GM23338 (cell line): Measurements from ENCODE around the gene TRAF3. TPM values are rescaled to one million over a fixed set of nuclear protein-coding genes. Genes with fewer than 3 reads are reported as not detected.

Source experiments
- ATAC-seq: fragments of 200-7000 bp; cut with Tn5 transposase; 3 replicates; pipeline ENCODE4 v1.9.1; 2020
- DNase-seq: peaks from one replicate; pipeline ENCODE4 v3.0.0-alpha.2; 2015; ENCODE audit warnings: low spot score
- H2AFZ ChIP-seq: fragments of 200-600 bp; sonication (generic); 2 replicates; pipeline ENCODE4 v1.8.0; 2016; ENCODE audit warnings: antibody characterized with exemption, mild to moderate bottlenecking, moderate library complexity
- H3F3A ChIP-seq: fragments of 200-600 bp; sonication (generic); replicated peaks from 2 replicates; pipeline ENCODE4 v1.8.0; 2017; ENCODE audit warnings: antibody characterized with exemption, mixed run types, low read depth
- H3K27ac ChIP-seq: fragments of 200-600 bp; sonication (generic); 2 replicates; pipeline ENCODE4 v1.6.1; 2016; ENCODE audit warnings: low read depth
- H3K27me3 ChIP-seq: fragments of 200-600 bp; sonication (generic); 2 replicates; pipeline ENCODE4 v1.8.0; 2016; ENCODE audit warnings: mild to moderate bottlenecking, mixed run types, moderate library complexity; ENCODE audit not compliant: insufficient read depth
- H3K36me3 ChIP-seq: fragments of 200-600 bp; sonication (generic); 2 replicates; pipeline ENCODE4 v1.8.0; 2016; ENCODE audit warnings: mild to moderate bottlenecking; ENCODE audit not compliant: insufficient read depth
- H3K4me1 ChIP-seq: fragments of 200-600 bp; sonication (generic); 2 replicates; pipeline ENCODE4 v1.8.0; 2016; ENCODE audit warnings: mild to moderate bottlenecking, moderate library complexity; ENCODE audit not compliant: insufficient read depth
- H3K4me2 ChIP-seq: fragments of 200-600 bp; sonication (generic); 2 replicates; pipeline ENCODE4 v1.7.1; 2017; ENCODE audit warnings: mixed run types
- H3K4me3 ChIP-seq: fragments of 200-600 bp; sonication (generic); 2 replicates; pipeline ENCODE4 v1.6.1; 2016; ENCODE audit warnings: mixed run types
- H3K79me2 ChIP-seq: fragments of 200-600 bp; sonication (generic); replicated peaks from 2 replicates; pipeline ENCODE4 v1.8.0; 2017; ENCODE audit warnings: mild to moderate bottlenecking; ENCODE audit not compliant: insufficient read depth
- H3K9me2 ChIP-seq: fragments of 200-600 bp; sonication (generic); 2 replicates; pipeline ENCODE4 v1.8.0; 2017; ENCODE audit not compliant: insufficient read depth
- H4K20me1 ChIP-seq: fragments of 200-600 bp; sonication (generic); replicated peaks from 2 replicates; pipeline ENCODE4 v1.8.0; 2017; ENCODE audit warnings: mild to moderate bottlenecking; ENCODE audit not compliant: insufficient read depth
- H3K27ac Mint-ChIP-seq: 2 replicates; pipeline ENCODE4 v1.8.0; 2020; ENCODE audit warnings: inconsistent platforms, mild to moderate bottlenecking, moderate library complexity, mixed read lengths
- H3K27me3 Mint-ChIP-seq: 3 replicates; pipeline ENCODE4 v1.8.0; 2022; ENCODE audit warnings: low read depth, mild to moderate bottlenecking, moderate library complexity, mixed read lengths, inconsistent platforms; ENCODE audit not compliant: insufficient read depth, poor library complexity
- H3K36me3 Mint-ChIP-seq: 3 replicates; pipeline ENCODE4 v1.8.0; 2021; ENCODE audit warnings: low read depth, mild to moderate bottlenecking, inconsistent platforms, moderate library complexity, mixed read lengths
- H3K4me1 Mint-ChIP-seq: 3 replicates; pipeline ENCODE4 v1.8.0; 2020; ENCODE audit warnings: mild to moderate bottlenecking, inconsistent platforms, mixed read lengths
- H3K4me3 Mint-ChIP-seq: 3 replicates; pipeline ENCODE4 v1.8.0; 2021; ENCODE audit warnings: moderate library complexity, mild to moderate bottlenecking, inconsistent platforms, mixed read lengths
- H3K9me3 Mint-ChIP-seq: 3 replicates; pipeline ENCODE4 v1.8.0; 2020; ENCODE audit warnings: moderate library complexity, mild to moderate bottlenecking, inconsistent platforms, mixed read lengths
- CREB1 ChIP-seq: fragments of 250-450 bp; sonication (Bioruptor Pico); IDR thresholded peaks from 2 replicates; pipeline ENCODE4 v1.5.0; 2020; ENCODE audit warnings: low read depth, mild to moderate bottlenecking, moderate library complexity
- CTCF ChIP-seq, 2 experiments: fragments of 200-600 bp in 1 of 2; sonication (generic) in 1 of 2; conservative IDR thresholded peaks; 2 replicates each; pipeline versions ENCODE4 v1.5.1 to v1.6.1; 2016 to 2017; ENCODE audit warnings: antibody characterized with exemption in 2 of 2, low read depth in 2 of 2, mild to moderate bottlenecking in 2 of 2, moderate library complexity in 1 of 2
- EZH2 ChIP-seq: fragments of 200-600 bp; sonication (generic); IDR thresholded peaks from one replicate; pipeline ENCODE4 v1.8.0; 2017; ENCODE audit warnings: antibody characterized with exemption, mild to moderate bottlenecking, low read depth; ENCODE audit not compliant: unreplicated experiment
- EZH2phosphoT487 ChIP-seq: fragments of 200-600 bp; sonication (generic); IDR thresholded peaks from one replicate; pipeline ENCODE4 v1.8.1; 2018; ENCODE audit warnings: antibody characterized with exemption; ENCODE audit not compliant: unreplicated experiment
- JUNB ChIP-seq: IDR thresholded peaks from one replicate; pipeline ENCODE4 v1.6.1; 2016; ENCODE audit warnings: antibody characterized with exemption; ENCODE audit not compliant: unreplicated experiment
- NANOG ChIP-seq: IDR thresholded peaks from 2 replicates; pipeline ENCODE4 v1.6.1; 2016; ENCODE audit warnings: antibody characterized with exemption, borderline replicate concordance
- POLR2AphosphoS5 ChIP-seq: IDR thresholded peaks from 2 replicates; pipeline ENCODE4 v1.6.1; 2016; ENCODE audit warnings: antibody characterized with exemption, low read depth
- REST ChIP-seq: IDR thresholded peaks from one replicate; pipeline ENCODE4 v1.6.1; 2018; ENCODE audit warnings: antibody characterized with exemption; ENCODE audit not compliant: unreplicated experiment
- ZNF114 ChIP-seq: fragments of 250-450 bp; sonication (Bioruptor Pico); IDR thresholded peaks from 2 replicates; pipeline ENCODE4 v1.5.0; 2020; ENCODE audit warnings: mild to moderate bottlenecking, moderate library complexity
- ZNF331 ChIP-seq: fragments of 250-450 bp; sonication (Bioruptor Pico); IDR thresholded peaks from 2 replicates; pipeline ENCODE4 v1.5.0; 2020; ENCODE audit warnings: low read depth, mild to moderate bottlenecking, moderate library complexity
- polyA plus RNA-seq: library from polyadenylated mRNA; unstranded; fragments of >200 nt; fragmentation: Nextera tagmentation; extraction: Ambion mirVana; gene quantifications from 2 replicates; pipeline ENCODE4 v1.2.1, GENCODE V29; 2016
- total RNA-seq: library from RNA; depleted of rRNA; stranded (reverse); fragments of >200 nt; shearing (Covaris generic); gene quantifications from 2 replicates; pipeline ENCODE4 v1.2.3, GENCODE V29; 2014
- TF ChIP-seq, protein P1 (sequence below): fragments of 250-450 bp; sonication (Bioruptor Pico); IDR thresholded peaks from 2 replicates; pipeline ENCODE4 v1.5.0; 2020; ENCODE audit warnings: mild to moderate bottlenecking, moderate library complexity

The TRAF3 gene
- total and polyA plus RNA-seq, 2 experiments from 2014 or later = 3.7 to 9.3 TPM

- TF ChIP-seq, protein P1, sequence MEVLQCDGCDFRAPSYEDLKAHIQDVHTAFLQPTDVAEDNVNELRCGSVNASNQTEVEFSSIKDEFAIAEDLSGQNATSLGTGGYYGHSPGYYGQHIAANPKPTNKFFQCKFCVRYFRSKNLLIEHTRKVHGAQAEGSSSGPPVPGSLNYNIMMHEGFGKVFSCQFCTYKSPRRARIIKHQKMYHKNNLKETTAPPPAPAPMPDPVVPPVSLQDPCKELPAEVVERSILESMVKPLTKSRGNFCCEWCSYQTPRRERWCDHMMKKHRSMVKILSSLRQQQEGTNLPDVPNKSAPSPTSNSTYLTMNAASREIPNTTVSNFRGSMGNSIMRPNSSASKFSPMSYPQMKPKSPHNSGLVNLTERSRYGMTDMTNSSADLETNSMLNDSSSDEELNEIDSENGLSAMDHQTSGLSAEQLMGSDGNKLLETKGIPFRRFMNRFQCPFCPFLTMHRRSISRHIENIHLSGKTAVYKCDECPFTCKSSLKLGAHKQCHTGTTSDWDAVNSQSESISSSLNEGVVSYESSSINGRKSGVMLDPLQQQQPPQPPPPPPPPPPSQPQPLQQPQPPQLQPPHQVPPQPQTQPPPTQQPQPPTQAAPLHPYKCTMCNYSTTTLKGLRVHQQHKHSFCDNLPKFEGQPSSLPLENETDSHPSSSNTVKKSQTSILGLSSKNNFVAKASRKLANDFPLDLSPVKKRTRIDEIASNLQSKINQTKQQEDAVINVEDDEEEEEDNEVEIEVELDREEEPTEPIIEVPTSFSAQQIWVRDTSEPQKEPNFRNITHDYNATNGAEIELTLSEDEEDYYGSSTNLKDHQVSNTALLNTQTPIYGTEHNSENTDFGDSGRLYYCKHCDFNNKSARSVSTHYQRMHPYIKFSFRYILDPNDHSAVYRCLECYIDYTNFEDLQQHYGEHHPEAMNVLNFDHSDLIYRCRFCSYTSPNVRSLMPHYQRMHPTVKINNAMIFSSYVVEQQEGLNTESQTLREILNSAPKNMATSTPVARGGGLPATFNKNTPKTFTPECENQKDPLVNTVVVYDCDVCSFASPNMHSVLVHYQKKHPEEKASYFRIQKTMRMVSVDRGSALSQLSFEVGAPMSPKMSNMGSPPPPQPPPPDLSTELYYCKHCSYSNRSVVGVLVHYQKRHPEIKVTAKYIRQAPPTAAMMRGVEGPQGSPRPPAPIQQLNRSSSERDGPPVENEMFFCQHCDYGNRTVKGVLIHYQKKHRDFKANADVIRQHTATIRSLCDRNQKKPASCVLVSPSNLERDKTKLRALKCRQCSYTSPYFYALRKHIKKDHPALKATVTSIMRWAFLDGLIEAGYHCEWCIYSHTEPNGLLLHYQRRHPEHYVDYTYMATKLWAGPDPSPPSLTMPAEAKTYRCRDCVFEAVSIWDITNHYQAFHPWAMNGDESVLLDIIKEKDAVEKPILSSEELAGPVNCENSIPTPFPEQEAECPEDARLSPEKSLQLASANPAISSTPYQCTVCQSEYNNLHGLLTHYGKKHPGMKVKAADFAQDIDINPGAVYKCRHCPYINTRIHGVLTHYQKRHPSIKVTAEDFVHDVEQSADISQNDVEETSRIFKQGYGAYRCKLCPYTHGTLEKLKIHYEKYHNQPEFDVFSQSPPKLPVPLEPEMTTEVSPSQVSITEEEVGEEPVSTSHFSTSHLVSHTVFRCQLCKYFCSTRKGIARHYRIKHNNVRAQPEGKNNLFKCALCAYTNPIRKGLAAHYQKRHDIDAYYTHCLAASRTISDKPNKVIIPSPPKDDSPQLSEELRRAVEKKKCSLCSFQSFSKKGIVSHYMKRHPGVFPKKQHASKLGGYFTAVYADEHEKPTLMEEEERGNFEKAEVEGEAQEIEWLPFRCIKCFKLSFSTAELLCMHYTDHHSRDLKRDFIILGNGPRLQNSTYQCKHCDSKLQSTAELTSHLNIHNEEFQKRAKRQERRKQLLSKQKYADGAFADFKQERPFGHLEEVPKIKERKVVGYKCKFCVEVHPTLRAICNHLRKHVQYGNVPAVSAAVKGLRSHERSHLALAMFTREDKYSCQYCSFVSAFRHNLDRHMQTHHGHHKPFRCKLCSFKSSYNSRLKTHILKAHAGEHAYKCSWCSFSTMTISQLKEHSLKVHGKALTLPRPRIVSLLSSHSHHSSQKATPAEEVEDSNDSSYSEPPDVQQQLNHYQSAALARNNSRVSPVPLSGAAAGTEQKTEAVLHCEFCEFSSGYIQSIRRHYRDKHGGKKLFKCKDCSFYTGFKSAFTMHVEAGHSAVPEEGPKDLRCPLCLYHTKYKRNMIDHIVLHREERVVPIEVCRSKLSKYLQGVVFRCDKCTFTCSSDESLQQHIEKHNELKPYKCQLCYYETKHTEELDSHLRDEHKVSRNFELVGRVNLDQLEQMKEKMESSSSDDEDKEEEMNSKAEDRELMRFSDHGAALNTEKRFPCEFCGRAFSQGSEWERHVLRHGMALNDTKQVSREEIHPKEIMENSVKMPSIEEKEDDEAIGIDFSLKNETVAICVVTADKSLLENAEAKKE (CRISPR knock-in tag) = no peak
- no peak for TF ChIP-seq CTCF (conservative IDR thresholded peaks at IDR 0.05; ENCODE audit: low read depth in 2 of 2)
- TF ChIP-seq ZNF331 (CRISPR knock-in tag) = no peak
- no peak for TF ChIP-seq NANOG
- no peak for TF ChIP-seq CREB1 (CRISPR knock-in tag)
- no peak for TF ChIP-seq POLR2AphosphoS5
Observed at GRCh38 chr14:102920273-102920997, 143.2 kb downstream of the TRAF3 start (continued).

- no peaks in the 10 kb centered on the region for H3K36me3 ChIP-seq
- H3K27ac Mint-ChIP-seq = no peak overlapping the region
- no peak overlapping the region for H3K4me2 ChIP-seq
- no peak overlapping the region for H3K4me3 Mint-ChIP-seq
- H3K4me3 ChIP-seq = no peak overlapping the region
- H3K36me3 Mint-ChIP-seq = no peaks in the 10 kb centered on the region
- H4K20me1 ChIP-seq = no peaks in the 10 kb centered on the region; the same call in 1 of the 2 replicates
- H3K27ac ChIP-seq = no peak overlapping the region
- peaks cover 16% of the 10 kb centered on the region for H3K27me3 Mint-ChIP-seq
- no peaks in the 10 kb centered on the region for H3K9me3 Mint-ChIP-seq
- no peak for DNase-seq
- H3K4me1 ChIP-seq = peaks cover 3% of the 10 kb centered on the region
- peaks cover 13% of the 10 kb centered on the region for H3K9me2 ChIP-seq
- H3K79me2 ChIP-seq = no peaks in the 10 kb centered on the region
- H2AFZ ChIP-seq = no peak overlapping the region
- H3F3A ChIP-seq = peaks cover 6% of the 10 kb centered on the region
- ATAC-seq = no peak
- peaks cover 4% of the 10 kb centered on the region for H3K4me1 Mint-ChIP-seq
- peaks cover 52% of the 10 kb centered on the region for H3K27me3 ChIP-seq
- TF ChIP-seq ZNF331 (CRISPR knock-in tag) (no peak), EZH2phosphoT487 (no peak), JUNB (no peak), CTCF (conservative IDR thresholded peaks at IDR 0.05; ENCODE audit: low read depth in 2 of 2) (no peak), NANOG (no peak), EZH2 (no peak), ZNF114 (no peak), REST (no peak)
Observed at GRCh38 chr14:102920998-102921304, 143.7 kb downstream of the TRAF3 start.
